ENCODE measurements around the gene ARHGAP23.

DNA sequence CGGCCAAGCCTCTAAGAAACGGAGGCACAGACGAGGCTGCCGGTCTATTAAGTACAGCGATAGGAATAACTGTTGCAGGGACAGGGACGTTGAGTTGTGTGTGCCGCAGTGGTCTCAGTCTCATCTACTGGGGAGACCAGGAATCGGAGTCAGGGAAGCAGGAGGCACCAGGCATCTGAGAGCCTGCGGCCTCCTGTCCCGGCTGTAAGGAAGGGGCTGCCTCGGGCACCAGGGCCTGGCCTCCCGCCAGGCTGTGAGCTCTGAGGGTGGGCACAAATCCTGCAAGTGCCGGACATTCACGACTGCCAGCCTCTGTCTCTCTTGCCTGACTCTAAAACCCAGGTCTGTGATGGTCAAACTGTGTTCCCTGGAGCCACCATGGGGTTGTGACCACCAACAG is 76.0 kb downstream of the ARHGAP23 start:
- TF ChIP-seq, protein P1, sequence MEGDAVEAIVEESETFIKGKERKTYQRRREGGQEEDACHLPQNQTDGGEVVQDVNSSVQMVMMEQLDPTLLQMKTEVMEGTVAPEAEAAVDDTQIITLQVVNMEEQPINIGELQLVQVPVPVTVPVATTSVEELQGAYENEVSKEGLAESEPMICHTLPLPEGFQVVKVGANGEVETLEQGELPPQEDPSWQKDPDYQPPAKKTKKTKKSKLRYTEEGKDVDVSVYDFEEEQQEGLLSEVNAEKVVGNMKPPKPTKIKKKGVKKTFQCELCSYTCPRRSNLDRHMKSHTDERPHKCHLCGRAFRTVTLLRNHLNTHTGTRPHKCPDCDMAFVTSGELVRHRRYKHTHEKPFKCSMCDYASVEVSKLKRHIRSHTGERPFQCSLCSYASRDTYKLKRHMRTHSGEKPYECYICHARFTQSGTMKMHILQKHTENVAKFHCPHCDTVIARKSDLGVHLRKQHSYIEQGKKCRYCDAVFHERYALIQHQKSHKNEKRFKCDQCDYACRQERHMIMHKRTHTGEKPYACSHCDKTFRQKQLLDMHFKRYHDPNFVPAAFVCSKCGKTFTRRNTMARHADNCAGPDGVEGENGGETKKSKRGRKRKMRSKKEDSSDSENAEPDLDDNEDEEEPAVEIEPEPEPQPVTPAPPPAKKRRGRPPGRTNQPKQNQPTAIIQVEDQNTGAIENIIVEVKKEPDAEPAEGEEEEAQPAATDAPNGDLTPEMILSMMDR (conservative IDR thresholded peaks at IDR 0.05), result no peak
- no peak for TF ChIP-seq EZH2 (IDR thresholded peaks at IDR 0.05; ENCODE audit: low read depth)
